GM20431 (cell line): Measurements from ENCODE around the gene CSMD2.

Experiments used
- in situ Hi-C: fragments of 300-500 bp; cut with MseI, MboI; formaldehyde crosslinking; loops from one replicate; pipeline ENCODE4 v1.15.0; 2020; ENCODE audit warnings: low sequenced_read_pairs; ENCODE audit not compliant: unreplicated experiment

The CSMD2 gene

DNA sequence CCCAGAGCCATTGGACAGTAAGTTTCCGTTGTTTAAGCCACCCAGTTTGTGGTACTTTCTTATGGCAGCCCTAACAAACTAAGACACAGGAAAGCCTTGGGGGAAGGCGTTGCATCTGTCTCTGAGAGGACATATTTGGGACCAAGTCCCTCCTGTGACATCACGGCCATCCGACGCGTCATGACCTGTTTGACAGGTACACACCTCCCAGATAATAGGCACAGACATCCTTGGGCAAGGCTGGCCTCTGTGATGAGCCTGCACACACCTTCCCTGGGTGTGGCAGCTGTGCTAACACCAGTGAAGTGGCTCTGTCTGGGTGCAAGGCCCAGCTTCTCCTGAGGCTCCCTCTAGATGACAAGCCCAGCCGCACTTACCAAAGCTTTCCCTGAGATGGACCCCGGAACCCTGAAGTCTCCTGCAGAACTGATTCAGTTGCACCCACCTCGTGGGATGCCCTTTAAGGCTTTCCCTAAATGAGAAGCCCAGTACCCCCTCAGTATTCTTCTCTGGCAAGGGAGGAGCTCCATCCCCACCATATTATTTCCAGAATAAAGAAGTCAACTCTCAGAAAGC is 556.1 kb downstream of the CSMD2 start:
- in situ Hi-C loops = no loop called here

DNA sequence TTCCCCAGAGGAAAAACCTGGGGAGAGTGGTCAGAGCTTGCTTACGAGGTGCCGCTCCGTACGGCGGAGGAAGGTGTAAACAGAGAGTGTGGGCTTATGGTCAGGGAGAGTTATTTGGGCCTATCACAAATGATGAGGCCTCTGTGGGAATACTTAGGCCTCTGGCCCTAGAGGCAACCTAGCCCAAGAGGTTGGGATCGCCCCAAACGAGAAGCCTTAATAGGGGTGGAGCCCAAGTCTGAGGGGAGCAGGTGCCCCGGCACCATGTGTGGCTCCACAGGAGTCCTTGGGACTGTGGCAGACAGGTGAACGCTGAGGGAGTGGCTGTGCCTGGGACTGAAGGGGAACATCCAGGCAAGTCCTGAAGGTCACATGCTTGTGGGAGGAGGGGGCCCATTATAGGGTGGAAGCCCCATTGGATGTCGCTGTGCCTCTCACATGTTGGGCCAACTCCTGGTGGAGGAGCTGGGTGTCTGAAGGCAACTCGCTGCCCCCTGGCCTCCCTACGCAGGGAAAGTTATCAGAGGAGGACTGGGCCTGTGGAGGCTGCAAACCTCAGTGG is 557.5 kb downstream of the CSMD2 start:
- in situ Hi-C loops = no loop called here

GRCh38 chr1:33606272-33606671 is 558.8 kb downstream of the CSMD2 start:
- in situ Hi-C loops = no loop called here

DNA sequence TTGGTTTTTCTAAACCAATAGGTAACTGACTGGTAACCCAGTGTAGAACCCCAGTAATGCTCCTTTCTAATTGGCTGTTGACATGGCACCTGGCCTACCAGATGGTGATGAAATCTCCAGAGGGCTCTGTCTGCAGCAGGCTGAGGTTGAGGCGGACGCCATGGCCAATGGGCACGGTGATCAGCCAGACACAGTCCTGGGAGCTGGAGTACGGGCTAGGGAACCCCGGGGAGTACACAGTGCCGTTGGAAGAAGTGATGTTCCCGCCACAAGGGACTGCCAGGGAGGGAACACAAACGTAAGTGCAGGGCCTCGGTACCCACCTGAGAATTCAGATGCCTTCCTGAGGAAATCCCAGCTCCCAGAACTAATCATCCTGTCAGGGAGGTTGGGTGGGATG is 562.8 kb downstream of the CSMD2 start:
- in situ Hi-C loops = no loop called here

- in situ Hi-C loops = no loop called here
These were observed 563.3 kb downstream of the CSMD2 start for GRCh38 chr1:33601751-33602150.

DNA sequence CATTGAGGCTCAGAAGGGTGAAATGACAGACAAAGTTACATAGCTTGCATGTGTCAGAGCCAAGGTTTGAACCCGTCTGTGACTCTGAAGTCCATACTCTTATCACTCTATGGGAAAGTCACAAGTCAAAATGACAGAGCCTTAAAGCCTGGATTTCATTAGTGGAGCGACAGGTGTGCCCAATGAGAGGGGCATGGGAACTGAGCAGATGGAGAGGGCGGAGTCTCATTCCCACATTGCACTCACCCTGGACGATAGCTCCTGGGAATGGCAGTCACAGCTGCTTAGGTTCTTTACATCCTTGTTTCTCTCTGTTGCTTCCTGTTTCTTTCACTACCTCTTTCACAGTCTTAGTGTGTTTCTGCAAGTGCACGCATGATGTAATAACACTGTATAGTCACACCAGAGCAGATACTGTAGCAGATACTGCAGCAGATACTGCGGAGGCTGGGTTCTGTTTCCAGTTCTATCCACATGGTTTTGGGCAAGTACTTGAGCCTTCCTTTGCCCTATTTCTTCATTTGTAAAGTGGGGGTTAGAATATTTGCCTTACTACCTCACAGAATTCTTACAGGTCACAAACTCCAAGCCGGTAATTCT is 565.4 kb downstream of the CSMD2 start:
- in situ Hi-C loops = no loop called here

DNA sequence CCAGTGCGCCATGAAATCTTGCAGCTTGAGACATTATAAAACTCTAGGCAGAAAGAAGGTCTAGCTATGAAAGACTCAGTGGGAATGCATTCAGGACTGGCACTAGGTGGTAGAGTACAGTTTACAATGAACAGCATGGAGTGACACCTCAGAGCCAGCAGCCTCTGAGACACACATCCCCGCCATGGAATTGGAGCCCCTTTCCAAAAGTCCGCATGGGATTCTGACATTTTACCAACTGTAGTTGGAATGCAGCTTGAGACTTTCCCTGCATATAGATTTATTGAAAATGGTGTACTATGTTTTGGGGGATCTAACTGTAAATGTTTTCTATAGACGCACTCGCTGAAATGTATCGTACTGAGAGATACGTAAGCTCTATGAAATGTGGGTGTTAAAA is 576.3 kb downstream of the CSMD2 start:
- in situ Hi-C loops = no loop called here

- in situ Hi-C loops = no loop called here
These were observed 578.2 kb downstream of the CSMD2 start for GRCh38 chr1:33586795-33587194.

DNA sequence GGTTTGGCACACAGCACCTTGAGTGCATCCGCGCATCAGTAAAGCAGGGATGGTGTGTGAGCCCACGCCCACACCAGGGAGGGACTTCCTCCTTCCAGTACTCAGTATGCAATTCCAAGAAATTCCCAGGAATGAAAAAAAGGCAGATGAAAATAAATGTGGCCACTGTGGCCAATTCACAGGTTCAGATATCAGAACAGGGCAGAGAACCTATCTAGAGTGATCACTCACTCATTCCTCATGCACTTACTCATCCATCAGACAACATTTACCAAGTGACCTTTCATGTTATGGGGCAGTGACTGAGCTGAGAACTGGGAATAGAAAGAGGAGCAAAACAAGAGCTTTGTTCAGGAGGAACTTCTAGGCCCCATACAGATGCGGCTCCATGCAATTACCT is 578.9 kb downstream of the CSMD2 start:
- in situ Hi-C loops = no loop called here

DNA sequence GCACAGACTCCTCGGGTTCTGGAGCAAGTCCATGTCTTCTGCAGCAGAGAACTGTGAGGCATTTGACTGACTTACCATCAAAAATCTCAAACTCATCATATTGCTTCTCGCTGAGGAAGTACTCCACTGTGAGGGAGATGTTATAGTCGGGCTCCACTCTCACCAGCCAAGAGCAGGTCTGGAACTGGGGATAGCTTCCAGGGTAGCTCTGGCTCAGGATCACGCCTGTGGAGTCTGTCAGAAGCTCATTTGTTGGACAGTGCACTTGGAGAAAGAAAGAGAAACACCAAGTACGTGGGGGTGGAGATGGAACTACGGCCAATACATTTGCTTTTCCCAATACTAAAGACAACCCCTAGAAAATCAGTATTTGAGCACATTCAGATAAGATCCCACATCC is 581.5 kb downstream of the CSMD2 start:
- in situ Hi-C loops = no loop called here

DNA sequence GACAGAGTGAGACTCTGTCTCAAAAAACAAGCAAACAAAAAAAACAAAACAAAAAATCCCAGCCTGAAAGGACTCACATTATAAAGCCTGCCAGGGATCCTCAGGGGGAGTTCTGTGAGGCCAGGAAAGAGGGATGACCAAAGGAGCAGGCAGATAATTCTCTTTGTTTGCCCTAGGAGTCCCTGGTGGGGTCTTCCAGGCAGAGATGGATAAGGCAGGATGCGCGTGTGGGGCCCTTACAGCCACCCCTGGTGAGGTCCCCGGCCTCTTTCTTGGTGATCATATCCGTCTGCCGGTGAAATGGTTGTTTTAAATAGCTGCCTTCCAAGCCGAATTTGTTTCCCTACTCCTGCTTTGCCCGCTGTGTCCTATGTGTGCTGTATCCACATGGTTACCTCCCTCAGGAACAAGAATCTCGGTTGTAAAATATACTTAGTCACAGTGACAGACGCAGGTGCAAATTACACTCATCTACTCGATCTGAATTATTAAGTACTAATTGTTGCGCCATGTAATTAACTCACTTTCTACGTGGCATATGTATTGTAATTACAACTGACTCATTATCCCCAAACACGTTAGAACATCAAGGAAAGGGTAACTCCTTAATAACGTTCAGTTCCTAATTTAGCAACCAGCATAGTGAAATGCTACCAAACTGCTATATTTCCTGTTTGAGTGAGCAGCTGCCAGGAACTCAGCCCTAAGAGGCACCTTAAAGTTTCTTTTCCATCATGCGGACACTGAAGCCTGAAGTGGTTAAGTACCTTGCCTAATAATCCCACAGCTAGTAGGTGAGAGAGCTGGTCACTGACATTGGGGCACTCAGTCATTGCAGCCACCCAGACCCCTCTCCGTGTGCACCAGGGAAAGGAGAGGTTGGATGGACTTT is 586.2 kb downstream of the CSMD2 start:
- in situ Hi-C loops = no loop called here

GRCh38 chr1:33577663-33578062 is 587.4 kb downstream of the CSMD2 start:
- in situ Hi-C loops = no loop called here

DNA sequence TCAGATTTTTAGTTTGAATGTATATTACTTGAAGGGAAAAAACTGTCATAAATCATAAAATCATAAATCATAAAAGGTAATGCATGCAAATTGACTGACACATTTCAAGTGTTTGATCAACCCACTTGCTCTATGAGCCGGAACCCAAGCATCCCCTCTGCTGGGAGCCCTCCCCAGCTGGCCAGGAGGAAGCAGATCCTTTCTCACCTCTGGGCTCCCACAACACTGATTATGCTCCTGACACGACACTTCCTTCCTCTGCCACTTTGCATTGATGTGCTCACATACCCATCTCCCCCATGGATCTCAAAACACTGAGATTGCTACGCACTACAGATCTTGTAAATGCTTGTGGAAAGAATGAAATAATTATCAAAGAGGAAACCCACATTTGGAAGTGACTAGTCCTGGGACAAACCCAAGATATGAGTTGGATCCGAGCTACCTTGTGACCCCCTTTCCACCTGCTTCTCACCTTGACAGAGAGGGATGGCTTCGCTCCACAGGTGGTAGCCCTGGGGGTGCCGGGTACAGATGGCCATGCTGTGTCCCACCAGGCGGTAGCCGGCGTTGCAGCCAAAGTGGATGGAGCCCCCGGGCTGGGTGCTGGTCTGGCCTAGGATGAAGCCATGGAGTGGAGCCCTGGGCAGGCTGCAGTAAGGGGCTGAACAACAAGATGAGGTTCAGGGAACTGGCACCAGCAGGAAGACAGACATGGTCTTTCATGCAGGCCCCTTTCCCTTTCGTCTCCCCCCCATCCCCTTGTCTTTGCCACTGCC is 588.0 kb downstream of the CSMD2 start:
- in situ Hi-C loops = no loop called here

- in situ Hi-C loops = no loop called here
These were observed 589.6 kb downstream of the CSMD2 start for GRCh38 chr1:33575324-33575879.

DNA sequence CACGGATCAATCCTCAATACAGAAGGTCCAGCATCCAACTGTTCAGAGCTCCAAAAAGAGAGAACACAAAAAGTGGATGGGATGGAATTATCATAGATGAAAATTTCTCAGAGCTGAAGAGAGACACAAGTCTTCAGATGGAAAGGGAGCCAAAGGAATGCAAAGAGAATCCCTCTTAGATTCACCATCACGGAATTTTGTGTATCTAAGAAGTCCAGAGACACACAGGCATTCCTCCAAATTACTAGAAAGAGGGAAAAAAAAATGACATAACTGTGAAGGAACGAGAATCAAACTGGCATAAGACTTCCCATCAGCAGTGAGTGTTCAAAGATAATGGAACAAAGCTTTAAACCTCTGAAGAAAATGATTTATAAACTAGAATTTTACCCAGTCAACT is 591.4 kb downstream of the CSMD2 start:
- in situ Hi-C loops = no loop called here

- in situ Hi-C loops = no loop called here
These were observed 592.6 kb downstream of the CSMD2 start for GRCh38 chr1:33572387-33572786.

DNA sequence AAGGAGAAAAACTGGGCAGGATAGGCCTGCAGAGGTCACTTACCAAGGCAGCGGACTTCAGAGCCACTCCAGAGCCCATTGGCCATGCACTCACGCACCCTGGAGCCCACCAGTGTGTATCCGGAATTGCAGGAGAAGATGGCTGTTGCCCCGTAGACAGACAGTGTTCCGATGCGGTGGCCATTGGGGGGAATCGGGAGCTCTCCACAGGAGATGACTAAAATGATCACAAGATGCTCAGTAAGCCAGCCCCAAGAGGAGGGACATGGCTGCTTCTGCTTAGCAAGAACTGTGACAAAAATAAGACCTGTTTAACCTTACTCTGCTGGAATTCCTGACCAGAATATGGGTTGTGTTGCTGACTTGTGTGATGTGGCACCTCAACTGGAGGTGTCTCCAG is 595.7 kb downstream of the CSMD2 start:
- in situ Hi-C loops = no loop called here

GRCh38 chr1:33563699-33564098 is 601.3 kb downstream of the CSMD2 start:
- in situ Hi-C loops = no loop called here

GRCh38 chr1:33562563-33562962 is 602.5 kb downstream of the CSMD2 start:
- in situ Hi-C loops = no loop called here

DNA sequence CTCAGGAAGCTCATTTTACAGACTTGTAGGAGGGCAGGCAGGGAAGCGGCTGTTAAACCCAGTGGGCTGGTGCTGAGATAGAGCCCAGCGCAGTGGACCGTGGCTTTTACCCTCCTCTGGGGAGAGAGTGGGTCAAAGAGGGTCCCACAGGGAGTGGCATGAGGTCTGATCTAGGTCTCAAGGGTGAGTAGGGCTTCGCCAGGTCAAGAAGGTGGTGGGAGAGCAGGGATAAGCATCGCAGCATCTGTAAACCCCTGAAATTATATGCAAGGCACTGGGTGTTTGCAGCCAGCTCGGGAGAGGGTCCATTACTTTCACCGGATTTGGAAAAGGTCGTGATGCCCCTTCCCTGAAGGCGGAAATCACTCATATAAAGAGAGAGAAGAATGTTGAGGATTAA is 603.5 kb downstream of the CSMD2 start:
- in situ Hi-C loops = no loop called here
